ENCODE data around the gene MICAL3. TPM values are rescaled to one million over a fixed set of nuclear protein-coding genes. Genes with fewer than 3 reads are reported as not detected.
A peak's percentile ranks its signal among the peaks of the same experiment; 100 is the strongest.

Gene MICAL3
- total RNA-seq, 1 experiment from 2014 or later = 23.7 TPM

GRCh38 chr22:17951315-17951714 is 73.0 kb downstream of the MICAL3 start:
- no peak overlapping the region for H2AFZ ChIP-seq (ENCODE audit: low read length)
- no TSS peak for BruUV-seq (replicated peaks)
- peak overlapping the region; percentile 63 for H3K4me2 ChIP-seq (ENCODE audit: low read length)
- H3K9me2 ChIP-seq (replicated peaks; ENCODE audit: low read length) = no peaks in the 10 kb centered on the region
- CTCF ChIA-PET = no interaction called here
- no peaks in the 10 kb centered on the region for H3K27me3 ChIP-seq (ENCODE audit: low read length)
- no peak overlapping the region for H3K4me3 ChIP-seq (ENCODE audit: low read length)
- H3F3A ChIP-seq (ENCODE audit: low read length, unreplicated experiment) = no peaks in the 10 kb centered on the region
- H4K20me1 ChIP-seq (ENCODE audit: low read length) = no peaks in the 10 kb centered on the region; the same call in 1 of the 2 replicates
- H3K4me1 ChIP-seq (ENCODE audit: insufficient read depth, low read length) = peaks cover 40% of the 10 kb centered on the region
- no peaks in the 10 kb centered on the region for H3K9me3 ChIP-seq (ENCODE audit: low read length)
- intact Hi-C loops (cut with micrococcal nuclease) = no loop called here
- peak overlapping the region; percentile 89 for H3K27ac ChIP-seq (ENCODE audit: low read length)
- no peak for TF ChIP-seq EZH2 (IDR thresholded peaks at IDR 0.05; ENCODE audit: low read length, unreplicated experiment)
- TF ChIP-seq CTCF (conservative IDR thresholded peaks at IDR 0.05; ENCODE audit: low read depth, low read length) = no peak
- no peak for ATAC-seq
- POLR2A ChIA-PET (ENCODE audit: unreplicated experiment) = no interaction called here
- DNase-seq = no peak
- H3K79me2 ChIP-seq (ENCODE audit: low read length) = peaks cover 95% of the 10 kb centered on the region
- H3K36me3 ChIP-seq (ENCODE audit: low read depth, low read length) = no peaks in the 10 kb centered on the region
- peak overlapping the region; percentile 38; the same call in 1 of the 2 replicates for H3K9ac ChIP-seq (ENCODE audit: low read length)

GRCh38 chr22:17950651-17951214 is 73.6 kb downstream of the MICAL3 start:
- TF ChIP-seq EZH2 (IDR thresholded peaks at IDR 0.05; ENCODE audit: low read length, unreplicated experiment) = no peak
- TF ChIP-seq EZH2phosphoT487 (IDR thresholded peaks at IDR 0.05; ENCODE audit: borderline replicate concordance, low read length) = no peak
- no peak for TF ChIP-seq CTCF (conservative IDR thresholded peaks at IDR 0.05; ENCODE audit: low read depth, low read length)

More at GRCh38 chr22:17950651-17951214, 73.6 kb downstream of the MICAL3 start:
- BruUV-seq (replicated peaks) = no TSS peak
- Histone ChIP-seq H3K27ac (ENCODE audit: low read length) (peak overlapping the region; percentile 89), H3K36me3 (ENCODE audit: low read depth, low read length) (no peaks in the 10 kb centered on the region), H4K20me1 (ENCODE audit: low read length) (peaks cover 2% of the 10 kb centered on the region; the same call in 1 of the 2 replicates), H3K79me2 (ENCODE audit: low read length) (peaks cover 95% of the 10 kb centered on the region), H3K4me2 (ENCODE audit: low read length) (peak overlapping the region; percentile 63), H3F3A (ENCODE audit: low read length, unreplicated experiment) (no peaks in the 10 kb centered on the region), H3K4me3 (ENCODE audit: low read length) (no peak overlapping the region), H3K9me2 (replicated peaks; ENCODE audit: low read length) (no peaks in the 10 kb centered on the region), H3K4me1 (ENCODE audit: insufficient read depth, low read length) (peaks cover 40% of the 10 kb centered on the region), H3K9me3 (ENCODE audit: low read length) (no peaks in the 10 kb centered on the region), H2AFZ (ENCODE audit: low read length) (no peak overlapping the region), H3K27me3 (ENCODE audit: low read length) (no peaks in the 10 kb centered on the region), H3K9ac (ENCODE audit: low read length) (peak overlapping the region; percentile 38; the same call in 1 of the 2 replicates)
- DNase-seq (peak; percentile 77), ATAC-seq (peak; percentile 80)
- POLR2A ChIA-PET (ENCODE audit: unreplicated experiment) = no interaction called here
- CTCF ChIA-PET = no interaction called here
- intact Hi-C loops (cut with micrococcal nuclease) = no loop called here
